Panc1 (cell line): Measurements from ENCODE around the gene CFAP299.

Experiments
- POLR2AphosphoS5 ChIP-seq: IDR thresholded peaks from 2 replicates; pipeline ENCODE4 v1.6.1; 2012; ENCODE audit warnings: mild to moderate bottlenecking, low read depth, low read length, moderate library complexity
- TF ChIP-seq, protein P1 (sequence below): fragments of 450-650 bp; IDR thresholded peaks from 2 replicates; pipeline ENCODE4 v1.5.1; 2017; ENCODE audit warnings: mild to moderate bottlenecking
- TF ChIP-seq, protein P2 (sequence below), 2 experiments: IDR thresholded peaks; 2 replicates each; pipeline ENCODE4 v1.6.1; 2011 to 2012; ENCODE audit warnings: low read depth in 2 of 2, control low read depth in 1 of 2, low read length in 1 of 2, mild to moderate bottlenecking in 1 of 2, moderate library complexity in 1 of 2; ENCODE audit not compliant: insufficient read depth in 1 of 2

DNA sequence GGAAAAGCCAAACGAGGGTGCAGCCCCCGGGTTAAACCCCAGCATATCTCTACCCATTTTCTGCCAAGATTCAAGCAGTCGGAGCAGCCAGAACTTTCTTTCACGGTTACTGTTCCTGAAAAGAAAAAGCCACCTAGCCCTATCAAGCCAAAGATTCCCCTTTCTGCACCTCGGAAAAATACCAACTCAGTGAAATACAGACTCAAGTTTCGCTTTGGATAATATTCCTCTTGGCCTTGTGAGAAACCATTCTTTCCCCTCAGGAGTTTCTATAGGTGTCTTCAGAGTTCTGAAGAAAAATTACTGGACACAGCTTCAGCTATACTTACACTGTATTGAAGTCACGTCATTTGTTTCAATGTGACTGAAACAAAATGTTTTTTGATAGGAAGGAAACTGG lies 49.1 kb upstream of the CFAP299 start:
- TF ChIP-seq, protein P1, sequence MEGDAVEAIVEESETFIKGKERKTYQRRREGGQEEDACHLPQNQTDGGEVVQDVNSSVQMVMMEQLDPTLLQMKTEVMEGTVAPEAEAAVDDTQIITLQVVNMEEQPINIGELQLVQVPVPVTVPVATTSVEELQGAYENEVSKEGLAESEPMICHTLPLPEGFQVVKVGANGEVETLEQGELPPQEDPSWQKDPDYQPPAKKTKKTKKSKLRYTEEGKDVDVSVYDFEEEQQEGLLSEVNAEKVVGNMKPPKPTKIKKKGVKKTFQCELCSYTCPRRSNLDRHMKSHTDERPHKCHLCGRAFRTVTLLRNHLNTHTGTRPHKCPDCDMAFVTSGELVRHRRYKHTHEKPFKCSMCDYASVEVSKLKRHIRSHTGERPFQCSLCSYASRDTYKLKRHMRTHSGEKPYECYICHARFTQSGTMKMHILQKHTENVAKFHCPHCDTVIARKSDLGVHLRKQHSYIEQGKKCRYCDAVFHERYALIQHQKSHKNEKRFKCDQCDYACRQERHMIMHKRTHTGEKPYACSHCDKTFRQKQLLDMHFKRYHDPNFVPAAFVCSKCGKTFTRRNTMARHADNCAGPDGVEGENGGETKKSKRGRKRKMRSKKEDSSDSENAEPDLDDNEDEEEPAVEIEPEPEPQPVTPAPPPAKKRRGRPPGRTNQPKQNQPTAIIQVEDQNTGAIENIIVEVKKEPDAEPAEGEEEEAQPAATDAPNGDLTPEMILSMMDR, result no peak
- TF ChIP-seq POLR2AphosphoS5, result no peak
- TF ChIP-seq, protein P2, sequence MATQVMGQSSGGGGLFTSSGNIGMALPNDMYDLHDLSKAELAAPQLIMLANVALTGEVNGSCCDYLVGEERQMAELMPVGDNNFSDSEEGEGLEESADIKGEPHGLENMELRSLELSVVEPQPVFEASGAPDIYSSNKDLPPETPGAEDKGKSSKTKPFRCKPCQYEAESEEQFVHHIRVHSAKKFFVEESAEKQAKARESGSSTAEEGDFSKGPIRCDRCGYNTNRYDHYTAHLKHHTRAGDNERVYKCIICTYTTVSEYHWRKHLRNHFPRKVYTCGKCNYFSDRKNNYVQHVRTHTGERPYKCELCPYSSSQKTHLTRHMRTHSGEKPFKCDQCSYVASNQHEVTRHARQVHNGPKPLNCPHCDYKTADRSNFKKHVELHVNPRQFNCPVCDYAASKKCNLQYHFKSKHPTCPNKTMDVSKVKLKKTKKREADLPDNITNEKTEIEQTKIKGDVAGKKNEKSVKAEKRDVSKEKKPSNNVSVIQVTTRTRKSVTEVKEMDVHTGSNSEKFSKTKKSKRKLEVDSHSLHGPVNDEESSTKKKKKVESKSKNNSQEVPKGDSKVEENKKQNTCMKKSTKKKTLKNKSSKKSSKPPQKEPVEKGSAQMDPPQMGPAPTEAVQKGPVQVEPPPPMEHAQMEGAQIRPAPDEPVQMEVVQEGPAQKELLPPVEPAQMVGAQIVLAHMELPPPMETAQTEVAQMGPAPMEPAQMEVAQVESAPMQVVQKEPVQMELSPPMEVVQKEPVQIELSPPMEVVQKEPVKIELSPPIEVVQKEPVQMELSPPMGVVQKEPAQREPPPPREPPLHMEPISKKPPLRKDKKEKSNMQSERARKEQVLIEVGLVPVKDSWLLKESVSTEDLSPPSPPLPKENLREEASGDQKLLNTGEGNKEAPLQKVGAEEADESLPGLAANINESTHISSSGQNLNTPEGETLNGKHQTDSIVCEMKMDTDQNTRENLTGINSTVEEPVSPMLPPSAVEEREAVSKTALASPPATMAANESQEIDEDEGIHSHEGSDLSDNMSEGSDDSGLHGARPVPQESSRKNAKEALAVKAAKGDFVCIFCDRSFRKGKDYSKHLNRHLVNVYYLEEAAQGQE (IDR thresholded peaks at IDR 0.05; ENCODE audit: insufficient read depth in 1 of 2, low read depth in 2 of 2, low read length in 1 of 2), result no peak
